AG09319 (cell line): ENCODE data around the gene C1S.
A peak's percentile ranks its signal among the peaks of the same experiment; 100 is the strongest.
"Not testable (repeated sequence)": the region's sequence is repeated elsewhere in the genome, so short reads cannot be mapped to it uniquely, and the experiment has no call there.

Experiments
- DNase-seq: peaks from one replicate; pipeline ENCODE4 v3.0.0-alpha.2; 2010; ENCODE audit warnings: low read depth; ENCODE audit errors: extremely low read depth
- CTCF ChIP-seq: IDR thresholded peaks from 2 replicates; pipeline ENCODE4 v1.5.1; 2011; ENCODE audit warnings: low read depth, mild to moderate bottlenecking, inconsistent platforms, low read length, moderate library complexity

Gene C1S

GRCh38 chr12:7060353-7060954, at the start of gene C1S:
TSS of gene C1S (plus strand) at chr12:7060718. CDS start at chr12:7061913, 1,195 bp downstream.
- peak; percentile 98 for DNase-seq
- TF ChIP-seq CTCF = peak; percentile 93

GRCh38 chr12:7011398-7011797, 49.1 kb upstream of the C1S start:
- DNase-seq = not testable (repeated sequence)

- DNase-seq = no peak
- no peak for TF ChIP-seq CTCF
Measured at GRCh38 chr12:7012024-7012607, 48.4 kb upstream of the C1S start.

- no peak for DNase-seq
- no peak for TF ChIP-seq CTCF
Measured at GRCh38 chr12:7013101-7013500, 47.4 kb upstream of the C1S start.

- no peak for TF ChIP-seq CTCF
Measured at GRCh38 chr12:7015555-7016370, 44.8 kb upstream of the C1S start.

GRCh38 chr12:7016958-7017571, 43.5 kb upstream of the C1S start:
- DNase-seq = no peak
- TF ChIP-seq CTCF = no peak

More at GRCh38 chr12:7015555-7016370, 44.8 kb upstream of the C1S start:
- no peak for DNase-seq

- DNase-seq = no peak
Measured at GRCh38 chr12:7017870-7018349, 42.6 kb upstream of the C1S start.

More at GRCh38 chr12:7017870-7018349, 42.6 kb upstream of the C1S start:
- TF ChIP-seq CTCF = no peak
